ENCODE results near the gene INSL3. TPM values are rescaled to one million over a fixed set of nuclear protein-coding genes. Genes with fewer than 3 reads are reported as not detected.
A peak's percentile ranks its signal among the peaks of the same experiment; 100 is the strongest.
"Not testable (repeated sequence)": the region's sequence is repeated elsewhere in the genome, so short reads cannot be mapped to it uniquely, and the experiment has no call there.

The INSL3 gene
- polyA plus RNA-seq, 1 donor from 2014 or later: not detected

- no peaks in the 10 kb centered on the region for H3K36me3 ChIP-seq (ENCODE audit: insufficient read depth, low read length)
Measured at GRCh38 chr19:17787274-17787913, 33.9 kb downstream of the INSL3 start.

GRCh38 chr19:17784201-17785008 is 36.9 kb downstream of the INSL3 start:
- Histone ChIP-seq H3K79me2 (replicated peaks; ENCODE audit: insufficient read depth, low read length) (no peaks in the 10 kb centered on the region), H3K27ac (ENCODE audit: low read length) (no peak overlapping the region), H4K20me1 (ENCODE audit: insufficient read depth) (no peaks in the 10 kb centered on the region), H2AFZ (ENCODE audit: low read depth, low read length) (no peak overlapping the region), H3K9me3 (ENCODE audit: low read length) (no peaks in the 10 kb centered on the region), H3F3A (ENCODE audit: insufficient read depth, low read length, poor library complexity, severe bottlenecking) (no peaks in the 10 kb centered on the region), H3K9ac (ENCODE audit: low read length) (no peak overlapping the region), H3K4me3 (ENCODE audit: low read length) (no peak overlapping the region), H3K36me3 (ENCODE audit: insufficient read depth, low read length) (no peaks in the 10 kb centered on the region), H3K27me3 (ENCODE audit: insufficient read depth, low read depth, low read length) (no peaks in the 10 kb centered on the region), H3K4me2 (ENCODE audit: low read length) (no peak overlapping the region), H3K9me2 (ENCODE audit: insufficient read depth, low read length) (no peaks in the 10 kb centered on the region)
- TF ChIP-seq SMC3 (conservative IDR thresholded peaks at IDR 0.05; ENCODE audit: poor library complexity): peak; percentile 76
- peak; percentile 78 for TF ChIP-seq RAD21 (conservative IDR thresholded peaks at IDR 0.05)
- TF ChIP-seq CTCF (IDR thresholded peaks at IDR 0.05; ENCODE audit: poor library complexity, severe bottlenecking): peak; percentile 84
- TF ChIP-seq, protein P1, sequence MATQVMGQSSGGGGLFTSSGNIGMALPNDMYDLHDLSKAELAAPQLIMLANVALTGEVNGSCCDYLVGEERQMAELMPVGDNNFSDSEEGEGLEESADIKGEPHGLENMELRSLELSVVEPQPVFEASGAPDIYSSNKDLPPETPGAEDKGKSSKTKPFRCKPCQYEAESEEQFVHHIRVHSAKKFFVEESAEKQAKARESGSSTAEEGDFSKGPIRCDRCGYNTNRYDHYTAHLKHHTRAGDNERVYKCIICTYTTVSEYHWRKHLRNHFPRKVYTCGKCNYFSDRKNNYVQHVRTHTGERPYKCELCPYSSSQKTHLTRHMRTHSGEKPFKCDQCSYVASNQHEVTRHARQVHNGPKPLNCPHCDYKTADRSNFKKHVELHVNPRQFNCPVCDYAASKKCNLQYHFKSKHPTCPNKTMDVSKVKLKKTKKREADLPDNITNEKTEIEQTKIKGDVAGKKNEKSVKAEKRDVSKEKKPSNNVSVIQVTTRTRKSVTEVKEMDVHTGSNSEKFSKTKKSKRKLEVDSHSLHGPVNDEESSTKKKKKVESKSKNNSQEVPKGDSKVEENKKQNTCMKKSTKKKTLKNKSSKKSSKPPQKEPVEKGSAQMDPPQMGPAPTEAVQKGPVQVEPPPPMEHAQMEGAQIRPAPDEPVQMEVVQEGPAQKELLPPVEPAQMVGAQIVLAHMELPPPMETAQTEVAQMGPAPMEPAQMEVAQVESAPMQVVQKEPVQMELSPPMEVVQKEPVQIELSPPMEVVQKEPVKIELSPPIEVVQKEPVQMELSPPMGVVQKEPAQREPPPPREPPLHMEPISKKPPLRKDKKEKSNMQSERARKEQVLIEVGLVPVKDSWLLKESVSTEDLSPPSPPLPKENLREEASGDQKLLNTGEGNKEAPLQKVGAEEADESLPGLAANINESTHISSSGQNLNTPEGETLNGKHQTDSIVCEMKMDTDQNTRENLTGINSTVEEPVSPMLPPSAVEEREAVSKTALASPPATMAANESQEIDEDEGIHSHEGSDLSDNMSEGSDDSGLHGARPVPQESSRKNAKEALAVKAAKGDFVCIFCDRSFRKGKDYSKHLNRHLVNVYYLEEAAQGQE (IDR thresholded peaks at IDR 0.05; ENCODE audit: borderline replicate concordance): no peak

More at GRCh38 chr19:17787274-17787913, 33.9 kb downstream of the INSL3 start:
- H3K27ac ChIP-seq (ENCODE audit: low read length): no peak overlapping the region
- H3K79me2 ChIP-seq (replicated peaks; ENCODE audit: insufficient read depth, low read length): no peaks in the 10 kb centered on the region
- no peaks in the 10 kb centered on the region for H3K9me2 ChIP-seq (ENCODE audit: insufficient read depth, low read length)
- TF ChIP-seq, protein P1 (IDR thresholded peaks at IDR 0.05; ENCODE audit: borderline replicate concordance): no peak
- TF ChIP-seq TAF1 (IDR thresholded peaks at IDR 0.05; ENCODE audit: low read depth) (no peak), CTCF (IDR thresholded peaks at IDR 0.05; ENCODE audit: poor library complexity, severe bottlenecking) (no peak), SMC3 (conservative IDR thresholded peaks at IDR 0.05; ENCODE audit: poor library complexity) (no peak), MXI1 (conservative IDR thresholded peaks at IDR 0.05; ENCODE audit: poor library complexity, severe bottlenecking) (no peak), POLR2AphosphoS5 (IDR thresholded peaks at IDR 0.05) (no peak), EZH2 (IDR thresholded peaks at IDR 0.05; ENCODE audit: borderline replicate concordance, insufficient read depth, low read length, poor library complexity, severe bottlenecking) (no peak), EP300 (conservative IDR thresholded peaks at IDR 0.05; ENCODE audit: poor library complexity, severe bottlenecking) (no peak)
- H3K9ac ChIP-seq (ENCODE audit: low read length): no peak overlapping the region
- H2AFZ ChIP-seq (ENCODE audit: low read depth, low read length): no peak overlapping the region
- H4K20me1 ChIP-seq (ENCODE audit: insufficient read depth): no peaks in the 10 kb centered on the region
- no peaks in the 10 kb centered on the region for H3K9me3 ChIP-seq (ENCODE audit: low read length)
- no peak overlapping the region for H3K4me3 ChIP-seq (ENCODE audit: low read length)
- no peaks in the 10 kb centered on the region for H3K27me3 ChIP-seq (ENCODE audit: insufficient read depth, low read depth, low read length)
- H3F3A ChIP-seq (ENCODE audit: insufficient read depth, low read length, poor library complexity, severe bottlenecking): no peaks in the 10 kb centered on the region
- no peak overlapping the region for H3K4me2 ChIP-seq (ENCODE audit: low read length)

- H4K20me1 ChIP-seq (ENCODE audit: insufficient read depth); H3K4me2 ChIP-seq (ENCODE audit: low read length); H2AFZ ChIP-seq (ENCODE audit: low read depth, low read length); H3K27ac ChIP-seq (ENCODE audit: low read length); H3K9ac ChIP-seq (ENCODE audit: low read length); H3K36me3 ChIP-seq (ENCODE audit: insufficient read depth, low read length); H3K4me3 ChIP-seq (ENCODE audit: low read length); H3F3A ChIP-seq (ENCODE audit: insufficient read depth, low read length, poor library complexity, severe bottlenecking); H3K79me2 ChIP-seq (replicated peaks; ENCODE audit: insufficient read depth, low read length); H3K9me2 ChIP-seq (ENCODE audit: insufficient read depth, low read length); H3K27me3 ChIP-seq (ENCODE audit: insufficient read depth, low read depth, low read length); H3K9me3 ChIP-seq (ENCODE audit: low read length): not testable (repeated sequence)
Measured at GRCh38 chr19:17783721-17784120, 37.6 kb downstream of the INSL3 start.
